NCI-H526 (cell line): Measurements from ENCODE around the gene VWA5B1.

Experiments used
- DNase-seq, 2 experiments: peaks; one replicate each; lab custom pipeline; 2025; lab: John Stamatoyannopoulos, UW

The VWA5B1 gene

DNA sequence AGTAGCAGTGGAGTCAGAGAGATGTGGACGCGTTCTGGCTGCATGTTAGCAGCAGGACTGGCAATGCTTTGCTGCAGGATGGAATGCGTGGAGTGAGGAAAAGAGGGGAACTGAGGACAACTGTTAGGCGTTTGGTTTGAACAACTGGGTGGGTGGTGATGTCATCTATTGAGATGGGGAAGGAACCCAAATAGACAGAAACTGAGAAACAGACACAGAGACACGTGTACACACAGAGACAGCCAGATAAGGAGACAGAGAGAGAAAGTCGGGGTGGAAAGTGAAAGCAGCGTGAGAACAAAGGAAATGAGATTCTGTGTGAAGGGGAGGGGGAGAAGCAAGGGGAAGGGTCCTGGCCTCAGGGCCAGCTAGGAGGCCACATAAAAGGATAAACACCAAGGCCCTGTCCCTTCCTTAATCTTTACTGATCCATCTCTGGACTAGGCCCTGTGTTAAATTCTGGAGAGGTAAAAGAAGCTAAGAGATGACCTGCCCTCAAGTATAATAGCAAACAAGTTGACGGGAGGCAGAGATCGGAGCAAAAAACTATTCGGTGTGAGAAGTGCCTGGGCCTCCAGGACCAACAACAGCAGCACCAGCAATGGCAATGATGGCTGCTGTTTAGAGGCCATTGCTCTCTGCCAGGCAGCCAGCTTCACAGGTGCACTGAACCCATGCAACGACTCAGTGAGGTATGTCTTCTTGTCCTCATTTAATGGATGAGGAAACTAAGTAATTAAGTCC, 31.6 kb downstream of the VWA5B1 start:
- no peak for DNase-seq

DNA sequence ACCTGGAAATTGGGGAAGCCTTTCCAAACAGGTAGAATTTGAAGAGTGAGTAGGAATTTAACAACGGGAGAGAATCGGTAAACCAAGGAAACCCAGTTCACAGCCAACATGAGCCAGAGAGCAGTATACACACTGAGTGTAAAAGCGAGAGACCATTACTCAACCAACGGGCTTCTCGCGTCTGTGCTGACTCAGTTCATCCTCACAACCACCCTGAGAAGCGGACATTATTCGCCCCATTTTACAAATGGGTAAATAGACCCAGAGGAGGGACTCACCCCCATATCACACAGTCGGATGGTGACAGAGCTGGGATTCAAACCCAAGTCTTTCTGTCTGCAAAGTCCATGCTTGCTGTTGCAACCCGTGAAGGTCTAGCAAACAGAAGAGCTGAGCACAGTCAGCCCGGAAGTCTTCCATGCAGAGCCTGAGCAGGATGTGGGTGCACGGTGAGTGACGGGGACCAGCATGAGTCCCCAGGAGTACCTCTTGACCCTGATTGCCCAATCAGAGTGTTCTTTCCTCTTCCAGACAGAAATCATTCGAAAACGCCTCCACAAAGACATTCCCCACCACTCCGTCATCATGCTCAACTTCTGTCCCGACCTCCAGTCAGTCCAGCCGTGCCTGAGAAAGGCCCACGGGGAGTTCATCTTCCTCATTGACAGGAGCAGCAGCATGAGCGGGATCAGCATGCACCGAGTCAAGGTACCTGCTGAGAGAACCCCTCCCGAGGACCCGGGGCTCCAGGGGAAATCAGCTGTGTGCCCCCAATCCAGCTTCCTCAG, 32.3 kb downstream of the VWA5B1 start:
- DNase-seq, result no peak

DNA sequence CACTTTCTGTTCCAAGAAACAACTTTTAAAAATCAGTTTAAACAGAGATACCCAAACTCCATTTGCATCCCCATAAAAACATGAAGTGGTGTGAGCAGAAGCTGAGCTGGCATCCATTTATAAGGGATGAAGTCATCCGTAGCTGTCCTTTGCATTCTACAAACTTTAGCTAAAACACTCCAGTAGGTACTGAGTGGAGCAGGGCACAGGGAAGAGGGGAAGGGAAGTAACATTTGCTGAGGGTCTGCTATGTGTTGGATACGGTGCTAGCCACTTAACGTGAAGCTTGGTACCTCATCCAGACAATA, 32.9 kb downstream of the VWA5B1 start:
- no peak for DNase-seq

DNA sequence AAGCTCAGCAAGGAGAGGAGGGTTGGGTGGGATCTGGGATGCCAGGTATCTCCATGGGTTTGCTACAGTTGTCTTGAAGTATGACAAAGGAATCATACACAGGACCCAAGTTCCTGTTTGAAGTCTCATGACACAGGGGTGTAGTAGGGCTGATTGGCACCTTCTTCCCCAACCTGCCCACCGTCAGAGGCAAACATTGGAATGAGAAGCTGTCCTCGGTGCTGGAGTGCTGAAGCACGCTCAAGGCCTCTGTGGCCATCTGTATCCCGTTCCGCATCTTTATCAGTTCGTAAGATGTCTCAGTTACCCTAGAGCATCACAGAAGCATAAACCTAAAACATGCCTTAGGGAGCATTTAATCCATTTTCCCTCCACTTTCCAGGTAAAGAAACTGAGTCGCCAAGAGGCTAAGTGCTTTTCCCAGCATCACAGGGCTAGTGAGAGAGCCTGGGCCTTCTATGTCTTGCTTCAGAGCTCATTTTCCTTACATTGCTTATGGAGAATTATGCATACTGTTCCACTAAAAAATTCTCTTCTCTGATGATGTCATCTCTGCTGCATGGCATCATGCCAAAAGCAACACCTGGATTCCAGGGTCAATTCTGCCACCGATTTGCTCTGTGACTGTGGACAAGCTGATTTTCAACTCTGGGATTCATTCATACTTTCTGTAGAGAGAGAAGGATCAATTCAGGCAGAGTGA, 34.2 kb downstream of the VWA5B1 start:
- DNase-seq, result no peak

DNA sequence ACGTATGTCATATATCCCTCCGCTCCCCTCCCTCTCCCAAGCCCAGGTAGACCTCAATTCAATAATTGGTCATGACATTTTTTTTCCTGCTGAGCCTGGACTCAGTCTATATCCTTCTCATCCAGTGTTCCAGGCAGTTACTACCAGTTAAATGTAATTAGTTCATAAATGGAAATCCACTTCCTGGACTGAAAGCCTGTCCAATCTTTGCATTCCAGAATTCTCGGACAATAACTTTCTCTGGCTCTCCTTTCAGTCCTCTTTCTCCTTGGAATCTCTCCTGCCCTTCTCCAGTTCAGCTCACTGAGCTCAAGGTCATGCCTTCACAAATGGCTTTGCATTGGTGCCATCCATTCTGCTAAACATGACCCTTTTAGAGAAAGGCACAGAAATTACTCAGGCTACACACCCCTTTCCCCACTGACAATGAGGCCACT, 34.8 kb downstream of the VWA5B1 start:
- DNase-seq, result no peak

DNA sequence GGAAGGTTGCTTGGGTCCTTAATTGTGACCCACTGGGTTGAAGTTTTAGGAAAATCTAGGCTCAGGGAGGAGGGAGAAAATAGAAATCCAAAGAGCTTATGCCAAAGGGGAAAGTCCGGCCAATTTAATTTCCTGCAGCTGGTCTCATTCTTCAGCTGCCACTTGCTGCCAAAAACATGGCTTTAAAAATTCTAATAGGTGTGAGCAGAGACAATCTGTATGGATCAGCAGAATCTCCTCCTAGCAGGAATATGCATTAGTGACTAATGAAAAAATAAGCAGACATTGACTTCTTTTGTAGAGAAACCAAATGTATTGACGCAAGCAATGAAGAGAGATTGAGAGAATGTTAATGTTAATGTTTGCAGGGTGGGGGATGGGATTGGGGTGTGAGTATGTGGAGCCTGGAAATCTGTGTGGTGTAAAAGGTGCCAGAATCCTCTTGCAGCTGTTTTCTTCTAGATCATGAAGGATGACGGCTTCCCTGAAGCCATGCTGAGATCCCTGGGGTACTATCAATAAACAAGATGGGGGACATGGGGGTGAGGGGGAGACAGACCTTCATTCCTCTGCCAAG, 35.3 kb downstream of the VWA5B1 start:
- no peak for DNase-seq

DNA sequence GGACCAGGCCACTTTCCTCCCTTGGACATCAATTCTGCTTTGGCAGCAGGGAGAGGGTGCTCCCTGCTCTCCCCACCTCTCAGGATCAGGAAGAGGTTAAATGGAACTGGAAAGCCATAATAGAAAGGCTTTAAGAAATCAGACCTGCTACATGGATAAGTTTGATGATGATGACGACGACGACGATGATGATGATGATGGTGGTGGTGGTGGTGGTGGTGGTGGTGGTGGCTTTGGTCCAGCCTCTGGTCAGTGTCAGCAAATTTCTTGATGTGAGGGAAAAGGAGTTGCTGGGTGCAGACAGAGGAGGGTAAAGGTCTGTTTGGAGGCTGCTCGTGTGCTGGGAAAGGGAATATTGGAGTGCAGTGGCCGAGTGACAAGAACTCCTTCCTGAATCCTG, 36.8 kb downstream of the VWA5B1 start:
- DNase-seq, result no peak

DNA sequence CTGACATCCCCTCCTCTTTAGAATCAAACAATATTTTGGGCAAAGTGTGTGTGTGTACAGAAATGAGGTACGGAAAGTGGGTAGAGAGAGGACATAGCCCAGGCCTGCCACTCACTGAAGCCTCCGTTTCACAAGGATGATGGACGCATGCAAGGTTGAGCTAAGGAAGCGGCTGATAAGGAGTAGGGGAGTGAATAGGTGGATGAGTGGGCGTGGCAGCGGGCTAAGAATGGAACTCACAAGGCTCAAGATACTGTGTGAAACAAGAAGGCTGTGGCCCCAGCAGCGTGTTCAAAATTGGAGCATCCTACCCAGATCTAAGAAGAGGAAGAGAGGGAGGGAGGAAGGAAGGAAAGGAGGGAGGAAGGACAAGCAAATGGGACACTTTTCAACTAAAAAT, 37.5 kb downstream of the VWA5B1 start:
- no peak for DNase-seq

DNA sequence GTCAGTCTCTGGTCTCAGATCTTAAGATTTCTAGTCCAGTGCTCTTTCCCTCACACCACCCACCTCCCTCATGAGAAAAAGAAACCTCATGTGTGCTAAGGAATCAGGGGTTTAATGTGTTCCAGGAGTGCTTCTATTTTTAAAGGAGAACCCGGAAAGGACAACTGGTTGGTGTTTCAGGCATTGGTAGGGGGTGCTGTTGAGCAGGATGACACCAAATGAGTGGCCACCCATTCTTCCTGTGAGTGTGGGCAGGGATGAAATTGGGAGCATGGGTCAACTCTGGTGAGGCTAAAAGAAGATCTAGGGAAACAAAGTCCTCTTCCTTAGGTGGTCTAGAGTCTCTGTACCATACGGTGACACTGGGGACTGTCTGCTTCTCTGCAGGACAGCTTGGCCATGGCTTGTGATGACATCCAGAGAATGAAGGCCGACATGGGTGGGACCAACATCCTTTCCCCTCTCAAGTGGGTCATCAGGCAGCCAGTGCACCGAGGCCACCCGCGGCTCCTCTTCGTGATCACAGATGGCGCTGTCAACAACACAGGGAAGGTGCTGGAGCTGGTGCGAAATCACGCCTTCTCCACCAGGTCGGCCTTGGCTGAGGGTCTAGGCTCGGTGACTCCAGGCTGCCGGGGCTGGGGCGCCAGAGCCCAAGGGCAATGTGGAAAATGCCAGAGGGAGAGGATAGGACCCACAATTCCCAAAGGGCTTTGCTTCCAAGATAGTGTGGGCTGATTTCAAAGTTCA, 39.3 kb downstream of the VWA5B1 start:
- no peak for DNase-seq

DNA sequence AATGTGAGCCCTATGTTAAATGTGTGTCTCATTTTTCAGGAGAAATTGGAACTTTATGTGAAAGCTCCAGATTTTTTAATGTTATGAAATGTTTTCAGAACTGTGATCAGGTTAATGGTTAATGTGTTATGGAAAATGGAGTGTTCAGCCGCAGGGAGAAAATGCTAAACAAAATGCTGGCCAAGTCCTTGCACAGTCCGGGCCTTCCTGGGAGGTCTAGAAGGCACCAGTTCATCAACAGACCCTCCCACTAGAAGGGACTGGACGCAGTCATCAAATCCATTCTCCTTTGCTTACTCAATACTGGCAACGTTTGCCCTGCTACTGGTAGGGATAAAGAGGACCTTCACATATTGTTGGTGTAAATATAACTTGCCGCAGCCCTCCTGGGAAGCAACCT, 43.4 kb downstream of the VWA5B1 start:
- DNase-seq, result no peak

DNA sequence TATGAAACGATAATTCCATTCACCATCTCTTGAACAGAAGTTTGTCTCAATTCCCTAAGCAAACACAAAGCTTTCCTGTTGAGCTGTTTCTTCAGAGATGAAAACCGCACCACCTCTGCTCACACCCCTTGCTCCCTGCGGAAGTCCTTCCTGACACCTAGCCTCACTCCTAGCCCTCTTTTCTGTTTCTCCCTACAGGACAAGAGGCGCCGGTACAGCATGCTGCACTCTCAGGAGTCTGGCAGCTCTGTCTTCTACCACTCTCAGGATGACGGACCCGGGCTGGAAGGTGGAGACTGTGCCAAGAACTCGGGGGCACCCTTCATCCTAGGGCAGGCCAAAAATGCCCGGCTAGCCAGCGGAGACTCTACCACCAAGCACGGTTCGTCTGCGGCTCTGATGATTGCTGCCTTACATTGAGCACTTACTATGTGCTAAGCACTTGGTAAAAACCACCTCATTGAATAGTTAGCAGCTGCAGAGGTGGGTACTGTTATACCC, 45.5 kb downstream of the VWA5B1 start:
- DNase-seq, result no peak

DNA sequence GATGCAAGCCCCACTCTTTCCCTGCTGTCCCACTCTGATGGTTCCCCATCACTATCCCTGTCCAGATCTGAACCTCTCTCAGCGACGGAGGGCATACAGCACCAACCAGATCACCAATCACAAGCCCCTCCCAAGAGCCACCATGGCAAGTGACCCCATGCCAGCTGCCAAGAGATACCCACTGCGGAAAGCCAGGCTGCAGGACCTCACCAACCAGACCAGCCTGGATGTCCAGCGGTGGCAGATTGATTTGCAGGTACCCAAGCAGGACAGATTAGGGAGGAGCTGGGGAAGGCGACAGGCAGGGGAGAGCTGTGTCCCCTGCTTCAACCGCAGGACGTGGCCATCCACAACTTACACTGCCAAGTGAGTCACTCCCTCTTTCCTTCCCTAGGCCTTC, 46.9 kb downstream of the VWA5B1 start:
- DNase-seq, result no peak

DNA sequence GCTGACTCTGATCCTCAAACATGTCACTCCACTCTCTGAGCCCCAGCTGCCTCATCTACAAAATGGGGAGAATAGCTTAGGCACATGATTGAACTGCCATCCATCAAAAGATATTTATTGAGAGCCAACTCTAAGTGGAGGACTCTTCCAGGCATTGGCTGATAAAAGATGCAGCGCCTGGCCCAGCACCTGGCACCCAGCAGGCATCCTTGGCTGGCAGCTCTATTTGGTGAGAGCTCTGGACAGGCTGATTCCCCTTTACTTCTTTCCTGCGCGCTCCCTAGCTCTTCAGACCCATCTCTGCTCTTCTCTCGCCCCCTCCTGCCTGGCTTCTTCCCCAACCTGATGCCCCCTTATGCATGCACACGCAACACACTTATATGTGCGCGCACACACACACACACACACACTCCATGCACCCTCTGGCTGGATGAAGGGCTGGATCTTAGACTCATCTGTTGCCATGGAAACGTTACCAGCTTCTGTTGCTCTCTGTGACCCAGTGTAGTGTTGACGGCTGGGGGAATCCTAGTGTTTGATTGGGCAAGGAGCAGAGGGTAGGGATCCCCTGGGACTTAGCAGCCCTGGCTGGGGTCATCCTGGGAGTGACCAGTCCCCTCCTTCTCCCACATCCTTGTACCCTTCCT, 49.3 kb downstream of the VWA5B1 start:
- no peak for DNase-seq

DNA sequence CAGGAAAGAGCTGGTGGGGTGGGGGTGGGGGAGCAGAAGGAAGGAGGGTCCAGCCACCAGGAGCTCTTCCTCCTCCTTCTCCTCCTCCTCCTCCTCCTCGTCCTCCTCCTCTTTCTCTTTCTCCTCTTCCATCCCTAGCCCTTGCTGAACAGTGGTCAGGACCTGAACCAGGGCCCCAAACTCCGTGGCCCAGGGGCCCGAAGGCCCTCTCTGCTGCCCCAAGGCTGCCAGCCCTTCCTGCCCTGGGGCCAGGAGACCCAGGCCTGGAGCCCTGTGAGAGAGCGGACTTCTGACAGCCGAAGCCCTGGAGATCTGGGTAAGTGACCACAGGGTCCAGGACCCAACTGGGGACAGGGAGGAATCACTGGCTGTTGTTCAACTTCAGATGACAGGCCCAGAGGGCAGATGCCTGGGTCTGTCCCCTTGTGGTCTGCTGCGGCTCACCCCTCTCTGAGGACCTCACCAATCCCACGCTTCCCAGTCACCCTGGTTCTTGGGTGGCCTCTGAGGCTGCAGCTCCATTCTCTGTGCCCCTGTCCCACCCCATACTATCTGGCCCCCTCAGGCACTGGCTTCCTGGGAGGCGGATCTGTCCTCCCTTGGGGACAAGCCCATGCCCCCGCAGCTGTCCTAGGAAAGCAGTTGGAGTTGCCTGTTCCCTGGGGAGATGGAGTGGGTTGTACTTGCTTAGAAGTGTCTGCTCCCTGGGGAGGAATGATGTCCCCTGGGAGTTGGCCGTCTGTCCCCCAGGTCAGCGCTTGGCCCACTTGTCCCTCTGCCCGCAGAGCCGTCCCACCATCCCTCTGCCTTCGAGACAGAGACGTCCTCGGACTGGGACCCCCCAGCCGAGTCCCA, 51.8 kb downstream of the VWA5B1 start:
- no peak for DNase-seq

DNA sequence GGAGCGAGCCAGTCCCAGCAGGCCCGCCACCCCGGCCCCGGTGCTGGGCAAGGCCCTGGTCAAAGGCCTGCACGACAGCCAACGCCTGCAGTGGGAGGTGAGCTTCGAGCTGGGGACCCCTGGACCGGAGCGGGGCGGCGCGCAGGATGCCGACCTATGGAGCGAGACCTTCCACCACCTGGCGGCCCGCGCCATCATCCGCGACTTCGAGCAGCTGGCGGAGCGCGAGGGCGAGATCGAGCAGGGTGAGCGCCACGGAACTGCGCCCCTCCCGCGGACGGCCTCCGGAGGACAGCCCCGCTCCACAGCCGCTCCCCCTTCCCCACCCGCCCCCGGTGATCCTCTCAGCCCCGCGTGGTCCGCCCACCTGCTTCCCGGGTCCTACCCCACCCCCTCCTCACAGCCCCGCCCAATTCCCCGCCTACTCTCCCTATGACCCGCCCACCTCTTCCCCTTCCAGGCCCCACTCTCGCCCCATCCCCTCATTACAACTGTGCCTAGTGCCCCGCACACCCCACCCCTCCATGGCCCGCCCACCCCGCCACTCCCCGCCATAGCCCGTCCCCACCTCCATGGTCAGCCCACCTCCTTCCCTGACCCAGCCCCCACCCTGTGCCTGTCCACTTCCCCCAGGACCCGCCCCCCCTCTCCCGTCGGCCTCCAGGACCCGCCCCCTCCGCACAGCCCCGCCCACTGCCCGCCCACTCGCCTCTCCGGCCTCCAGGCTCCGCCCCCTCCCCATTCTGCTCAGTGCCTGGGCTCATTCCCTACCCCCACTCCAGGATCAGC, 52.7 kb downstream of the VWA5B1 start:
- DNase-seq, result peak in 1 of 2 experiments; percentile 4

DNA sequence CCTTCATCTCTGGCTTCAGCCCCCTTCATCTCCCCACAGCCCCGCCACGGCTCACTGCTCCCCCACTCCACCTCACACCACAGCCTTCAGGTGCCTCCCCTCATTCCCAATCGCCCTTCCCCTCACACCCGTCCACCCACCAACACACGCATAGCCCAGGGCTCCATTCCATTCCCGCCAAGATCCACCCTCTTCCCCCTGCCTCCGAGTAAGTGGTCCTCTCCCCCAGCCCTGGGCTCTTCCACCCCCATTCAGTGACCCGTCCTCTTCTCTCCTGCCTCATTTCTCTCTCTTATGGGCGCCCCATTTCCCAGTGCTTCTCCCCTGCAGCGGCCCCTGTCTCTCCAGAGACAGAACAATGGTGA, 53.2 kb downstream of the VWA5B1 start:
- DNase-seq, result no peak

DNA sequence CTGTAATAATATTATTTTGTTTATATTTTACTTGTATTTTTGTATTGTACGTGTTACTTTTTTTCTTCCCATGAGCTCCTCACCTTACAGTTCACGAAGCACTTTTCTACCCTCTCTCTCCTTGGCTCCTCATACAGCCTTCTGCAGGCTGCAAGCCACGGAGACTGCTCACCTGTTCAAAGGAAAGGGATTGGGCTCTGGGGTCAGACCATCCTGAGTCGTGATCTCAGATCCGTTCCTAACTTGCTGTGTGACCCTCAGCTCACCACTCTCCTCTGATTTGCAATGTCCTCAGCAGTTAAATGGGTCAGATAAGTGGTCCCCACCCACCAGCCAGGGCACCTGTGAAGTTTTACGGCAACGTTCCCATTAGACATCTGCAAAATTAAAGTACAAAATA, 54.1 kb downstream of the VWA5B1 start:
- DNase-seq, result no peak

DNA sequence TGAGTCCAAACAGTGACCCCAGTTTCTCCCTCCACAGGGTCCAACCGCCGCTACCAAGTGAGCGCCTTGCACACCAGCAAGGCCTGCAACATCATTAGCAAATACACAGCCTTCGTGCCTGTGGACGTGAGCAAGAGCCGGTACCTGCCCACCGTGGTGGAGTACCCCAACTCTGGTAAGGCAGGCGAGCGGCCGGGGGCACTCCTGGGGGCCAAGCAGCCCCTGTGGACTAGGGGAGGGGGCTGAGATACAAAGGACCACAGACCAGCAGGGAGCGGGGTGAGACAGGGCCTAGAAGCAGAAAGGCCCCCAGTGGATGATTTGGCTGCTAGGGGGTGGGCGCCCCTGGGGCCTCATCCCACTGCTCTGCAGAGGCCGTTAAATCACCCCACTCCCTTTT, 54.7 kb downstream of the VWA5B1 start:
- no peak for DNase-seq

DNA sequence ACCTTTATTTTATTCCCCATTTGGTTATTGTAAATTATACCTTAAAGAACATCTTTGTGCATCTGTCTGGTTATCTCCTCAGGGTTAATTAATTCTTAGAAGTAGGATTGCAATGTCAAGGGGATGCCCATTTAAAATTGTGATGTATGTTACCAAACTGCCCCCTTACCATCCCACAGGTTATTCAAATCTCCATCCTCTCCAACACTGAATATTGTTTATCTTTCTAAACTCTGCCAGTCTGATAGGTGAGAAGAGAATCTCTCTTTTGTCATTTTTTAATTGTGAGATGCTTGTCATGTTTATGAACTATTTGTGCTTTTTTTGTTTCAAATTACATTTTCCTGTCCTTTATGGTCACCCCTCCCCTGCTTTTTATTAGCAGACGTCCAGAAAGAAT, 55.8 kb downstream of the VWA5B1 start:
- DNase-seq, result no peak

DNA sequence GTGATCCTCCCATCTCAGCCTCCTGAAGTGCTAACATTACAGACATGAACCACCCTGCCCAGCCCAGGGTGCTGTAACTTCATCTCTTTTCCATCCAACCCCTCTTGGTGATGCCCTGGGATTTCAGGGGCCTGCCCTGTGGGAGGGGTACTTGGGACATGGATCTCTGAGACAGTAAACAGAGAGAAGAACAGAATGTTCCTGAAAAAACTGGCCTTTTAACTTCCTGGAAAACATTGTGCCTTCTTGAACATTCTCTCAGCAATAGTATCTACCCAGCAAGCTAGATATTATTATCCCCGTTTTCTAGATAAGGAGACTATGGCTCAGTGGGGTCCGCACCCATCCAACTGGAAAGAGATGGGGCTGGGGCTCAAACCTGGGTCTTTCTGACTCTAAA, 57.0 kb downstream of the VWA5B1 start:
- DNase-seq, result no peak
